ENCODE data around the gene GSE1. TPM values are rescaled to one million over a fixed set of nuclear protein-coding genes. Genes with fewer than 3 reads are reported as not detected.

GSE1 gene
- total and polyA plus RNA-seq, 2 donors from 2014 or later = 9.5 to 92.8 TPM

GRCh38 chr16:85645021-85645589 lies 32.0 kb downstream of the GSE1 start:
- TF ChIP-seq, protein P1, sequence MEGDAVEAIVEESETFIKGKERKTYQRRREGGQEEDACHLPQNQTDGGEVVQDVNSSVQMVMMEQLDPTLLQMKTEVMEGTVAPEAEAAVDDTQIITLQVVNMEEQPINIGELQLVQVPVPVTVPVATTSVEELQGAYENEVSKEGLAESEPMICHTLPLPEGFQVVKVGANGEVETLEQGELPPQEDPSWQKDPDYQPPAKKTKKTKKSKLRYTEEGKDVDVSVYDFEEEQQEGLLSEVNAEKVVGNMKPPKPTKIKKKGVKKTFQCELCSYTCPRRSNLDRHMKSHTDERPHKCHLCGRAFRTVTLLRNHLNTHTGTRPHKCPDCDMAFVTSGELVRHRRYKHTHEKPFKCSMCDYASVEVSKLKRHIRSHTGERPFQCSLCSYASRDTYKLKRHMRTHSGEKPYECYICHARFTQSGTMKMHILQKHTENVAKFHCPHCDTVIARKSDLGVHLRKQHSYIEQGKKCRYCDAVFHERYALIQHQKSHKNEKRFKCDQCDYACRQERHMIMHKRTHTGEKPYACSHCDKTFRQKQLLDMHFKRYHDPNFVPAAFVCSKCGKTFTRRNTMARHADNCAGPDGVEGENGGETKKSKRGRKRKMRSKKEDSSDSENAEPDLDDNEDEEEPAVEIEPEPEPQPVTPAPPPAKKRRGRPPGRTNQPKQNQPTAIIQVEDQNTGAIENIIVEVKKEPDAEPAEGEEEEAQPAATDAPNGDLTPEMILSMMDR (IDR thresholded peaks at IDR 0.05; ENCODE audit: borderline replicate concordance, extremely low read depth, insufficient read depth) = no peak
- H3K27me3 ChIP-seq (ENCODE audit: control insufficient read depth, insufficient read depth, low read length) = no peaks in the 10 kb centered on the region
- H3K9ac ChIP-seq (ENCODE audit: low read length in 3 of 3) = no peak overlapping the region
- H3K9me3 ChIP-seq (ENCODE audit: control insufficient read depth in 2 of 3, insufficient read depth in 1 of 3, low read length in 3 of 3) = no peaks in the 10 kb centered on the region
- peaks cover 0 to 12% (median 0%) of the 10 kb centered on the region in 3 donors for H3K4me1 ChIP-seq (ENCODE audit: control insufficient read depth in 2 of 3, insufficient read depth in 2 of 3, low read depth in 1 of 3, low read length in 3 of 3)
- H3K36me3 ChIP-seq (ENCODE audit: control insufficient read depth in 2 of 3, insufficient read depth in 3 of 3, low read length in 3 of 3) = peaks cover 0 to 6% (median 0%) of the 10 kb centered on the region in 3 donors
- H3K27ac ChIP-seq (ENCODE audit: low read depth in 2 of 2, low read length in 2 of 2) = no peak overlapping the region
- DNase-seq (no peak), FAIRE-seq (no peak)
- intact Hi-C loops (cut with DNase I) = no loop called here
- H3K4me3 ChIP-seq (ENCODE audit: low read length in 3 of 3) = no peak overlapping the region

- Histone ChIP-seq H3K27me3 (ENCODE audit: control insufficient read depth, insufficient read depth, low read length) (no peaks in the 10 kb centered on the region), H3K9ac (ENCODE audit: low read length in 3 of 3) (no peak overlapping the region), H3K4me1 (ENCODE audit: control insufficient read depth in 2 of 3, insufficient read depth in 2 of 3, low read depth in 1 of 3, low read length in 3 of 3) (peaks cover 0 to 13% (median 0%) of the 10 kb centered on the region in 3 donors), H3K9me3 (ENCODE audit: control insufficient read depth in 2 of 3, insufficient read depth in 1 of 3, low read length in 3 of 3) (no peaks in the 10 kb centered on the region), H3K36me3 (ENCODE audit: control insufficient read depth in 2 of 3, insufficient read depth in 3 of 3, low read length in 3 of 3) (peaks cover 0 to 6% (median 0%) of the 10 kb centered on the region in 3 donors), H3K27ac (ENCODE audit: low read depth in 2 of 2, low read length in 2 of 2) (no peak overlapping the region), H3K4me3 (ENCODE audit: low read length in 3 of 3) (no peak overlapping the region)
- TF ChIP-seq, protein P1 (IDR thresholded peaks at IDR 0.05; ENCODE audit: borderline replicate concordance, extremely low read depth, insufficient read depth) = no peak
- no peak for FAIRE-seq
- DNase-seq = no peak
- intact Hi-C loops (cut with DNase I) = no loop called here
Observed at GRCh38 chr16:85646358-85646907, 33.3 kb downstream of the GSE1 start.

GRCh38 chr16:85646976-85647375 lies 33.9 kb downstream of the GSE1 start:
- no peaks in the 10 kb centered on the region for H3K27me3 ChIP-seq (ENCODE audit: control insufficient read depth, insufficient read depth, low read length)
- no peak overlapping the region for H3K4me3 ChIP-seq (ENCODE audit: low read length in 3 of 3)
- no peak overlapping the region for H3K9ac ChIP-seq (ENCODE audit: low read length in 3 of 3)
- H3K27ac ChIP-seq (ENCODE audit: low read depth in 2 of 2, low read length in 2 of 2) = no peak overlapping the region
- FAIRE-seq (no peak), DNase-seq (no peak)
- H3K36me3 ChIP-seq (ENCODE audit: control insufficient read depth in 2 of 3, insufficient read depth in 3 of 3, low read length in 3 of 3) = peaks cover 0 to 6% (median 0%) of the 10 kb centered on the region in 3 donors
- intact Hi-C loops (cut with DNase I) = no loop called here
- TF ChIP-seq, protein P1 (IDR thresholded peaks at IDR 0.05; ENCODE audit: borderline replicate concordance, extremely low read depth, insufficient read depth) = no peak
- no peaks in the 10 kb centered on the region for H3K9me3 ChIP-seq (ENCODE audit: control insufficient read depth in 2 of 3, insufficient read depth in 1 of 3, low read length in 3 of 3)
- H3K4me1 ChIP-seq (ENCODE audit: control insufficient read depth in 2 of 3, insufficient read depth in 2 of 3, low read depth in 1 of 3, low read length in 3 of 3) = peaks cover 0 to 13% (median 3%) of the 10 kb centered on the region in 3 donors

All from kidney (tissue), 14 donors.